Muscle of back (tissue), 11 donors: Measurements from ENCODE around the gene RPL36AL. TPM values are rescaled to one million over a fixed set of nuclear protein-coding genes. Genes with fewer than 3 reads are reported as not detected.

Source experiments
- DNase-seq, 3 donors: peaks; one replicate each; pipeline versions ENCODE4 v3.0.0 to v3.0.0-alpha.2; 2013
- polyA plus RNA-seq, 10 donors: library from polyadenylated mRNA; unstranded; fragments of 120-200 nt; gene quantifications; one replicate each; pipeline ENCODE4 v1.2.1, GENCODE V29; 2013; ENCODE audit not compliant: insufficient read length in 10 of 10

The RPL36AL gene
- polyA plus RNA-seq, 10 donors, result 148 to 232 (median 175) TPM

- no peak for DNase-seq
Observed at GRCh38 chr14:49583629-49584028, 36.8 kb downstream of the RPL36AL start.

- DNase-seq, result no peak
Observed at GRCh38 chr14:49582113-49582977, 38.1 kb downstream of the RPL36AL start.

DNA sequence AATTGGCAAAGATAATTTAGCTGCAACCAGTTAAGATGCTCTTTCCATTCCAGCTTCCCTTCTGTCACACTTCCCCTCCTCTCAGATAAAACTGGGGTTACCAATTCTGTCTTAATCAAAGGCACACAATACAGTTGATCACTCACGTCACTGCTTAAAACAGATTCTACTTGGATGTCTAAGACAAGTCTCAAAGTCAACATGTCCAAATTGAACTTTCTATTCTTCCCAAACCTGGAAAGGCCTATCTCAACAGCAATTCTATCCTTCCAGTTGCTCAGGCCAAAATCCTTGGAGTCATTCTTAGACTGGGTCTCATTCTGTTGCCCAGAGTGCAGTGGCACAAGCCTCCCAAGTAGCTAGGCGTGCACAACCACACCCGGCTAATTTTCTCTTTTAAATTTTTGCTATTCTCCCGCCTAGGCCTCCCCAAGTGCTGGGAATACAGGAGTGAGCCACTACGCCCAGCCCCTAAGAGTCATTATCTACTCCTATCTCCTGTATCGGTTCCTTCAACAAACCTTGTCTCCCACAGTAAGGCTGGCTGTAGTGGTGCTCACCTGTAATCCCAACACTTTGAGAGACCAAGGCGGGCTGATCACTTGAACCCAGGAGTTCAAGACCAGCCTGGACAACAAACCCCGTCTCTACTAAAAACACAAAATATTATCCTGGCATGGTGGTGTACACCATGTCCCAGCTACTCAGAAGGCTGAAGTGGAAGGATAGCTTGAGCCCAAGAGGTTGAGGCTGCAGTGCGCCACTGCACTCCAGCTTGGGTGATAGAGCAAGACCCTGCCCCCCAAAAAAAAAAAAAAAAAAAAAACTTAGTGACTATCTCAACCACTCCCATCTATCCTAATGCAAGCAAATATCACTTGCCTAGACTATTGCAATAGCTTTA, 39.0 kb downstream of the RPL36AL start:
- no peak for DNase-seq

GRCh38 chr14:49579841-49580240, 40.6 kb downstream of the RPL36AL start:
- no peak for DNase-seq

- no peak for DNase-seq
Observed at GRCh38 chr14:49578141-49578540, 42.3 kb downstream of the RPL36AL start.

GRCh38 chr14:49574038-49574437, 46.4 kb downstream of the RPL36AL start:
- DNase-seq, result no peak

- no peak for DNase-seq
Observed at GRCh38 chr14:49569281-49569680, 51.1 kb downstream of the RPL36AL start.

Other genes starting within 250 kb of the RPL36AL start
- gene RPS29, start 34.2 kb downstream of the RPL36AL start, polyA plus RNA-seq, result 1,000 to 10,000 TPM; 1,746 to 2,419 (median 2,026) TPM
- 10 to 100 TPM in 5 of 10 donors, 1 to 10 TPM in 5; 5.7 to 11.8 (median 9.7) TPM for gene LRR1, start 21.7 kb downstream of the RPL36AL start, polyA plus RNA-seq
- gene MGAT2, start 173 bp upstream of the RPL36AL start, polyA plus RNA-seq, result 10 to 100 TPM in 8 of 10 donors, 1 to 10 TPM in 2; 7.6 to 31.5 (median 13.1) TPM
- gene DNAAF2, start 14.6 kb upstream of the RPL36AL start, polyA plus RNA-seq, result 1 to 10 TPM; 7.2 to 9.8 (median 7.8) TPM
- gene POLE2, start 67.6 kb upstream of the RPL36AL start, polyA plus RNA-seq, result 10 to 100 TPM in 4 of 10 donors, 1 to 10 TPM in 6; 4.3 to 14.8 (median 8.5) TPM
- 1 to 10 TPM; 3.2 to 7.7 (median 4.7) TPM for gene KLHDC1, start 72.5 kb upstream of the RPL36AL start, polyA plus RNA-seq
- gene KLHDC2, start 147.5 kb upstream of the RPL36AL start, polyA plus RNA-seq, result 10 to 100 TPM; 64.3 to 76.7 (median 70.4) TPM
- 10 to 100 TPM; 37.4 to 61.2 (median 51.9) TPM for gene NEMF, start 232.2 kb upstream of the RPL36AL start, polyA plus RNA-seq